K562 (cell line): ENCODE data around the gene CMSS1. TPM values are rescaled to one million over a fixed set of nuclear protein-coding genes. Genes with fewer than 3 reads are reported as not detected.
A peak's percentile ranks its signal among the peaks of the same experiment; 100 is the strongest.

Experiments
- ATAC-seq: fragments of 200-7000 bp; cut with Tn5 transposase; 3 replicates; pipeline ENCODE4 v1.9.1; 2020; ENCODE audit warnings: moderate library complexity
- BruUV-seq: library from RNA; stranded (reverse); fragments of 400-500 nt; replicated peaks from 2 replicates; lab custom pipeline; 2021; lab: Mats Ljungman, UMichigan
- CTCF ChIA-PET: fragments of 300-600 bp; formaldehyde crosslinking; extraction: SDS; loops from one replicate; lab custom pipeline; 2021; ENCODE audit warnings: low intra/inter-chr PET ratio; lab: Yijun Ruan, JAX
- POLR2A ChIA-PET: fragments of 300-600, 350-650 bp; sonication (Branson Sonifier 250); formaldehyde crosslinking; extraction: SDS; loops from one replicate; lab custom pipeline; 2021; ENCODE audit warnings: antibody characterized with exemption, inconsistent platforms; lab: Yijun Ruan, JAX
- DNase-seq, 4 experiments: peaks; one replicate each; pipeline versions ENCODE4 v3.0.0 to v3.0.0-alpha.2; 2011 to 2018; ENCODE audit warnings: low spot score in 3 of 4, mixed read lengths in 3 of 4; ENCODE audit errors: extremely low read depth in 1 of 4
- FAIRE-seq: peaks from 2 replicates; lab custom pipeline; 2011; peaks lifted over from hg19 to GRCh38; lab: Jason Lieb, UNC
- H2AFZ ChIP-seq: 2 replicates; pipeline ENCODE4 v1.6.0; 2011; ENCODE audit warnings: low read depth, low read length, control low read depth, inconsistent platforms
- H3K27ac ChIP-seq: fragments of 200-600 bp; 3 replicates; pipeline ENCODE4 v1.8.0; 2011; ENCODE audit warnings: low read depth, mild to moderate bottlenecking, control low read depth, inconsistent platforms, low read length, moderate library complexity, mixed read lengths; ENCODE audit errors: extremely low read depth
- H3K27me3 ChIP-seq, 2 experiments: fragments of 300-600 bp in 1 of 2; 2 replicates in 1 of 2; 3 replicates in 1 of 2; pipeline versions ENCODE4 v1.6.0 to v1.8.0; 2011; ENCODE audit warnings: inconsistent platforms in 2 of 2, low read length in 2 of 2, mild to moderate bottlenecking in 1 of 2, mixed read lengths in 1 of 2, moderate library complexity in 1 of 2; ENCODE audit not compliant: control insufficient read depth in 2 of 2, insufficient read depth in 2 of 2
- H3K36me3 ChIP-seq: fragments of 300-600 bp; 3 replicates; pipeline ENCODE4 v1.8.0; 2011; ENCODE audit warnings: mild to moderate bottlenecking, low read length, inconsistent platforms; ENCODE audit not compliant: control insufficient read depth, insufficient read depth
- H3K4me1 ChIP-seq, 2 experiments: fragments of 200-600 bp in 1 of 2; replicated peaks in 1 of 2; 2 replicates in 1 of 2; 3 replicates in 1 of 2; pipeline versions ENCODE4 v1.5.1 to v1.8.0; 2011; ENCODE audit warnings: inconsistent platforms in 2 of 2, low read length in 2 of 2, mild to moderate bottlenecking in 1 of 2, mixed read lengths in 1 of 2, moderate library complexity in 1 of 2; ENCODE audit not compliant: control insufficient read depth in 2 of 2, insufficient read depth in 2 of 2
- H3K4me2 ChIP-seq: 2 replicates; pipeline ENCODE4 v1.6.1; 2011; ENCODE audit warnings: low read length, control low read depth, inconsistent platforms, mixed read lengths; ENCODE audit not compliant: insufficient read depth
- H3K4me3 ChIP-seq: fragments of 200-600 bp; sonication (generic), shearing (Covaris generic); 2 replicates; pipeline ENCODE4 v1.5.1; 2016; ENCODE audit warnings: control low read depth, inconsistent platforms
- H3K79me2 ChIP-seq: fragments of 200-600 bp; 3 replicates; pipeline ENCODE4 v1.8.0; 2011; ENCODE audit warnings: low read length, inconsistent platforms; ENCODE audit not compliant: control insufficient read depth, insufficient read depth
- H3K9ac ChIP-seq, 2 experiments: 2 replicates each; pipeline versions ENCODE4 v1.6.0 to v1.6.1; 2011; ENCODE audit warnings: low read depth in 2 of 2, low read length in 2 of 2, control low read depth in 1 of 2, inconsistent platforms in 1 of 2, mild to moderate bottlenecking in 1 of 2, mixed read lengths in 1 of 2; ENCODE audit not compliant: insufficient read depth in 1 of 2
- H3K9me1 ChIP-seq: one replicate; pipeline ENCODE4 v1.6.0; 2011; ENCODE audit warnings: inconsistent platforms, mild to moderate bottlenecking, low read length, moderate library complexity; ENCODE audit not compliant: control insufficient read depth, insufficient read depth
- H3K9me3 ChIP-seq: replicated peaks from 2 replicates; pipeline ENCODE4 v1.5.1; 2011; ENCODE audit warnings: low read depth, low read length, inconsistent platforms; ENCODE audit not compliant: control insufficient read depth, insufficient read depth
- H4K20me1 ChIP-seq: replicated peaks from 2 replicates; pipeline ENCODE4 v1.6.1; 2011; ENCODE audit warnings: low read length, inconsistent platforms, mixed read lengths; ENCODE audit not compliant: control insufficient read depth, insufficient read depth
- ARID3B ChIP-seq: fragments of 250-450 bp; sonication (Bioruptor Pico); IDR thresholded peaks from 2 replicates; pipeline ENCODE4 v1.4.0; 2020; ENCODE audit warnings: borderline replicate concordance
- JUND ChIP-seq, 2 experiments: IDR thresholded peaks; 2 replicates in 1 of 2; 3 replicates in 1 of 2; pipeline ENCODE4 v1.6.1; 2011; ENCODE audit warnings: borderline replicate concordance in 2 of 2, low read depth in 2 of 2, low read length in 2 of 2, improper control_type of control experiment in 1 of 2, missing biosample characterization in 1 of 2, missing genetic modification characterization in 1 of 2, missing genetic modification reagents in 1 of 2
- ZNF212 ChIP-seq: fragments of 450-650 bp; formaldehyde crosslinking; IDR thresholded peaks from 2 replicates; pipeline ENCODE4 v1.4.0; 2020; ENCODE audit warnings: mild to moderate bottlenecking
- WGBS: fragments of 100-300 bp; shearing (Covaris generic); methylation state at CpG from one replicate; pipeline ENCODE4 v1.1.6; 2016; ENCODE audit warnings: low coverage, mixed read lengths; ENCODE audit not compliant: insufficient coverage; ENCODE audit errors: missing lambda C conversion rate; 5-methylcytosine and 5-hydroxymethylcytosine counted together
- in situ Hi-C: fragments of 300-500 bp; cut with MboI; formaldehyde crosslinking; loops from 4 replicates; pipeline ENCODE4 v1.15.0; 2018; ENCODE audit warnings: inconsistent platforms, mixed read lengths
- intact Hi-C: fragments of 100-400 bp; cut with micrococcal nuclease; formaldehyde crosslinking; loops from 2 replicates; pipeline ENCODE4 v1.14.2; 2022
- polyA plus RNA-seq, 8 experiments: library from polyadenylated mRNA; depleted of rRNA in 4 of 8; stranded (reverse) in 5 of 8; unstranded in 3 of 8; fragments of >200 nt; fragmentation: Nextera tagmentation in 2 of 8; fragmentation: Illumina TruSeq in 1 of 8; extraction: Ambion mirVana in 2 of 8; extraction: Trizol in 1 of 8; gene quantifications; 2 replicates each; pipeline versions ENCODE4 v1.2.1 to v1.2.3, GENCODE V29; 2011 to 2014; ENCODE audit warnings: inconsistent platforms in 1 of 8, missing spikeins in 1 of 8
- total RNA-seq, 7 experiments: library from RNA; depleted of rRNA in 6 of 7; stranded (reverse); fragments of >200 nt in 6 of 7; fragmentation: Illumina TruSeq in 2 of 7; extraction: Trizol in 2 of 7; gene quantifications; 2 replicates each; pipeline versions ENCODE4 v1.2.1 to v1.2.3, GENCODE V29; 2011 to 2021; ENCODE audit warnings: low replicate concordance in 1 of 7

CMSS1 gene
- total and polyA plus RNA-seq, 9 of the 15 experiments (the other 6 are each of a cell fraction or from before 2014, with no cell fraction given): 46.9 to 109 (median 72.3) TPM

DNA sequence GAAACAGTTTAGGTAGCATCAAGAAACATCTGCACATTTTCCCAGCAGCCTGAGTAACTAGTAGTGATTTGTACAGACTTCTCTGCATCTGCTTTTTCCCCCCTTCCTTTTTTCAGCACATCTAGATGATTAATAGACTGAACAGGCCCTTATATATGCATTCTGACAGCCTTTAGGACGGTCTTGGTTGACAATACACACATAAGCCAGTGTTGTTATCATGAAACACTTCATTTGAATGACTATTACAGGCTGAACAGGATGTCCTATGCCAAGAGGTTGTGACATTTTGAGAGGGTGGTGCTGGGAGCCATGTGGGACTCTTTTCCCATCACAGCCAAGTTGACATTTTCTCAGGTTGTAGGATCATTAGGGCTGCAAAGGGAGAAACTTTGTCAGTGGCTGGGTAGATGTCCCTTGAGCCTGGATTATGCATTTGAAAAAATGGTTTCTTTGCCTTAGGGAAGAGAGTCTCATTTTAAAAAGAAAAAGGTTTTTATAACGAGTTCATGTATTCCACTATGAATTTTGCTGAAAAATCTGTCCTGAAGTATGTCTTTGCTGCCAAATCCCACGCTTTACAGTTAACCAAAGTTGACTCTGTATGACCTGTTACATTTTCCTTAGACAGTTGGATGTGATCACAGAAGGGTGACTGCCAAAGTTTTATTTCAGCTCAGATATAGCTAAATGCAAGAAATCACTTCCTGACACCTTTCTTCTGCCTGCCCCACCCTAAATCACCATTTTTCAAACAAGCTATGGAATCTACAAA lies 223.0 kb downstream of the CMSS1 start (continued):
- no peak for TF ChIP-seq ARID3B

DNA sequence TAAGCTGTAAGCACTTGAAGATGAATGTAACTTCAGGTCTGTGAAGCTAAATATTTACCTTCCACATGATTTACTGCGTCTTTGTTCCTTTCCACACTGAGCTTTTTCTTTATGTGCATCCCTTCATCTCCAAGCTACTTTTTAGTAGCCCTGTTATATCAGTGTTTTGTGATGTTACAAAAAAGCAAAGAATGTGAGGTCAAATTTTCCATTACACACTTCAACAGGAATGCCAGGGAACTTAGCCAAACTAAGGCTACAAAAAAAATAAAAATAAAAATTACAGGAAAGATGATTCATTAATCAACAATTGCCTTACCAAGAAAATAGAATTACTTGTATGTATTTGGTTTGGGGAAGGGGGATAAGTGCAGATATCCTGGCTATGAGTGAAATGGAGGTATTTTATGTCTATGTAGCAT lies 223.7 kb downstream of the CMSS1 start:
- H3K79me2 ChIP-seq: no peaks in the 10 kb centered on the region
- DNase-seq: no peak
- no TSS peak for BruUV-seq
- no peak overlapping the region for H3K9ac ChIP-seq
- 100% methylated on average over 1 of the region's 1 CpG for WGBS
- ATAC-seq: no peak
- H3K4me2 ChIP-seq: no peak overlapping the region
- no peaks in the 10 kb centered on the region for H3K9me1 ChIP-seq
- H4K20me1 ChIP-seq: no peaks in the 10 kb centered on the region
- H2AFZ ChIP-seq: no peak overlapping the region
- no peaks in the 10 kb centered on the region for H3K36me3 ChIP-seq
- in situ Hi-C loops: no loop called here
- TF ChIP-seq ZNF212 (CRISPR knock-in tag) (no peak), JUND (IDR thresholded peaks at IDR 0.05; ENCODE audit: borderline replicate concordance, low read depth, low read length) (0 out of 2 replicates have a peak, but pooled peaks have one; percentile 13), JUND (tag; IDR thresholded peaks at IDR 0.05; ENCODE audit: borderline replicate concordance, low read depth, low read length) (no peak)
- no peaks in the 10 kb centered on the region for H3K4me1 ChIP-seq
- H3K27me3 ChIP-seq: no peaks in the 10 kb centered on the region
- no peaks in the 10 kb centered on the region for H3K9me3 ChIP-seq
- H3K4me3 ChIP-seq: no peak overlapping the region
- POLR2A ChIA-PET: interaction anchor here (0.9 kb wide), 1 partner anchor 17 kb away, joined by 4 read pairs; no protein-coding TSS in a partner anchor
- FAIRE-seq: no peak
- no peak overlapping the region for H3K27ac ChIP-seq
- intact Hi-C loops: no loop called here
- CTCF ChIA-PET: no interaction called here
